Measurements from ENCODE around the gene PCSK6. TPM values are rescaled to one million over a fixed set of nuclear protein-coding genes. Genes with fewer than 3 reads are reported as not detected.

Gene PCSK6
- total RNA-seq = 6.6 TPM

DNA sequence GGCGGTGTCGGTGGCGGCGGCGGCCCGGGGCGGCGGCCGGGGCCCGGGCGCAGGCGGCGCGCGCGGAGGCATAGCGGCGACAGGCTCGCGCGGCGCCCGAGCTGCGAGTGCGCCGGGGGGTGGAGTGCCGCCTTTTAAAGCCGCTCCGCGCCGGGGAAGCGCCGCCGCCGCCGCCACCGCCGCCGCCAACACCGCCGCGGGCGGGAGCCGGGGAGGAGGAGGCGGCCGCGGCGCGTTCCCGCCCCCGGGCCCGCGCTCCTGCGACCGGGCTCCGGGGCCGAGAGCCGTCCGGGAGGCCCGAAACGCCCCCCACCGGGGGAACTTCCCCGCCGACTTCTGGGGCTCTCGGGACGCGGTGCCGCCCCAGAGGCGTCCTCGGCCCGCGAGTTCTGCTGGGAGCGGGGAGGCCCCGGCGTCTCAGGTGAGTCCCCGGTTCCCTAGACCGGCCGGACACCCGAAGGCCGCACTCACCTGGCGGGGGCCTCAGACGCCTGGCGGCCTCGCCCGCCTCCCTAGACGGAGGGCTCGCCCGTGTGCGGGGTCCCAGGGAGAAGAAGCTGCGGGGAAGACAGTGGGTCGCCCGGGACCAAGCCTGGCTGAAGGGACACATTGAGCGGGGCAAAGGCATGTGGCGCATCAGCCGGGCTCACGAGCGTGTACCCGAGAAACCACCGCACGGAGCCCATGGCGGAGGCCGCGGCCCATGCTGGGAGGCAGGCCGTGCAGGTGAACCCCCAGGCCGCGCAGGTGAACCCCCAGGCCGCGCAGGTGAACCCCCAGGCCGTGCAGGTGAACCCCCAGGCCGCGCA, at the start of gene PCSK6:
Gene PCSK6, minus strand, starts transcription at position 109 of the 809 bp plus-strand sequence. Its CDS starts 37 bp downstream, at position 72.
- Histone ChIP-seq H3K27me3 (ENCODE audit: insufficient read depth, low read length) (peaks cover 49% of the 10 kb centered on the region), H3K4me1 (ENCODE audit: insufficient read depth, low read length) (no peaks in the 10 kb centered on the region), H3K4me3 (ENCODE audit: low read length) (no peak within 1 kb of the TSS), H3K9me3 (ENCODE audit: low read depth, low read length) (no peaks in the 10 kb centered on the region)

DNA sequence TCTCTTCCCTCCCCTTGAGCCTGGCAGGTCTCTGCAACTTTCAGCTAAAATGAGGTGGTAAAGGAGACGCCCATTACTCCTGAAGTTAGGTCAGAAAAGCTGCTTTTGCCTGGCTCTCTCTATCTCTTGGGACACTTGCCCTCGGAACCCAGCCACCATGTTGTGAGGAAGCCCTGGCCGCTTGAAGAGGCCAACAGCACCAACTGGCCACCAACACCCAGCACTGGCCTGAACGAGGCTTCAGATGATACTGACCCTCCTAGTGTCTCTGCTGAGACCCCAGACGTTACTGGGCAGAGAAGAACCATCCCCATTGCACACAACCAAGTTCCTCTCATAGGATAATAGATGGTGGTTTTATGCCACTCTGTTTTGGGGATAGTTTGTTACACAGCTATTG, 49.5 kb upstream of the PCSK6 start:
- no peak overlapping the region for H3K4me3 ChIP-seq (ENCODE audit: low read length)
- no peaks in the 10 kb centered on the region for H3K9me3 ChIP-seq (ENCODE audit: low read depth, low read length)
- H3K27me3 ChIP-seq (ENCODE audit: insufficient read depth, low read length) = no peaks in the 10 kb centered on the region
- H3K4me1 ChIP-seq (ENCODE audit: insufficient read depth, low read length) = no peaks in the 10 kb centered on the region

- no peaks in the 10 kb centered on the region for H3K9me3 ChIP-seq (ENCODE audit: low read depth, low read length)
- H3K4me1 ChIP-seq (ENCODE audit: insufficient read depth, low read length) = no peaks in the 10 kb centered on the region
- H3K4me3 ChIP-seq (ENCODE audit: low read length) = no peak overlapping the region
- no peaks in the 10 kb centered on the region for H3K27me3 ChIP-seq (ENCODE audit: insufficient read depth, low read length)
Measured at GRCh38 chr15:101538177-101538576, 48.7 kb upstream of the PCSK6 start.

- no peaks in the 10 kb centered on the region for H3K9me3 ChIP-seq (ENCODE audit: low read depth, low read length)
- no peak overlapping the region for H3K4me3 ChIP-seq (ENCODE audit: low read length)
- H3K27me3 ChIP-seq (ENCODE audit: insufficient read depth, low read length) = no peaks in the 10 kb centered on the region
- H3K4me1 ChIP-seq (ENCODE audit: insufficient read depth, low read length) = no peaks in the 10 kb centered on the region
Measured at GRCh38 chr15:101537483-101538080, 48.1 kb upstream of the PCSK6 start.

- Histone ChIP-seq H3K27me3 (ENCODE audit: insufficient read depth, low read length) (no peaks in the 10 kb centered on the region), H3K4me1 (ENCODE audit: insufficient read depth, low read length) (no peaks in the 10 kb centered on the region), H3K9me3 (ENCODE audit: low read depth, low read length) (no peaks in the 10 kb centered on the region), H3K4me3 (ENCODE audit: low read length) (no peak overlapping the region)
Measured at GRCh38 chr15:101536875-101537405, 47.4 kb upstream of the PCSK6 start.

DNA sequence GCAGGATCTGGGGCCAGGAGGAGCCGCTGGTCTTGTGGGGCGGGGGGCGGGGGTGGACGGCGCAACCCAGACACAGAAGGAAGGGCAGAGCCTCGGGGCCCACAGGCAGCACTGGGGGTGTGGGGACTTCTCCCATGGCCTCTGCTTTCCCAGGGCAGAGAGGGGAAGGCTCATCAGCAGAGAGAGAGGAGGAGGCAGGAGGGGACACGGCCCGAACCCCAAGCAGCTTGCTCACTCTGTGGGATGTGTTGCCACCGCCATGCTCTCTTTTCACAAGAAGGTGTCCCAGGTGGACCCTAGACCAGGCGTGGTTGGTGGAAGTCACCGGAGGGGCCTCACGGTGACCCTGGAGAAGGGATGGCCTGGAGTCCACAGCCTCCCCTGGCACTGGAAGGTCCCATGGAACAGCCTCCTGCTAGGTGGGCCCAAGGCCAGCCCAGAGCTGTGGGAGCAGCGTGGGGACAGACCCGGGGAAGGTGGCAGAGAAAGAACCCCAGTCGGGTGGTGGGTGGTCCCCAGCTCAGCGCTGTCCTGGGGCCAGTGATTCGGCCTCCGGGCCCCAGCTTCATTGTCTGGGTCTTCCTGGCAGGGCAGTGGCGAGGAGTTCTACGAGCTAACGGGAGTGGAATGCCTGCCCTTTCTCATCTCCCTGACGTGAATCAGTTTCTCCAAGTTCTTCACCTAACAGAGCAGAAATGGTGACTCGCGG, 46.8 kb upstream of the PCSK6 start:
- H3K27me3 ChIP-seq (ENCODE audit: insufficient read depth, low read length) = no peaks in the 10 kb centered on the region
- no peaks in the 10 kb centered on the region for H3K9me3 ChIP-seq (ENCODE audit: low read depth, low read length)
- no peak overlapping the region for H3K4me3 ChIP-seq (ENCODE audit: low read length)
- H3K4me1 ChIP-seq (ENCODE audit: insufficient read depth, low read length) = no peaks in the 10 kb centered on the region

- Histone ChIP-seq H3K4me1 (ENCODE audit: insufficient read depth, low read length) (no peaks in the 10 kb centered on the region), H3K4me3 (ENCODE audit: low read length) (no peak overlapping the region), H3K9me3 (ENCODE audit: low read depth, low read length) (no peaks in the 10 kb centered on the region), H3K27me3 (ENCODE audit: insufficient read depth, low read length) (no peaks in the 10 kb centered on the region)
Measured at GRCh38 chr15:101535170-101535902, 45.8 kb upstream of the PCSK6 start.

- H3K4me3 ChIP-seq (ENCODE audit: low read length) = no peak overlapping the region
- no peaks in the 10 kb centered on the region for H3K4me1 ChIP-seq (ENCODE audit: insufficient read depth, low read length)
- H3K9me3 ChIP-seq (ENCODE audit: low read depth, low read length) = no peaks in the 10 kb centered on the region
- H3K27me3 ChIP-seq (ENCODE audit: insufficient read depth, low read length) = no peaks in the 10 kb centered on the region
Measured at GRCh38 chr15:101534376-101534970, 45.0 kb upstream of the PCSK6 start.

DNA sequence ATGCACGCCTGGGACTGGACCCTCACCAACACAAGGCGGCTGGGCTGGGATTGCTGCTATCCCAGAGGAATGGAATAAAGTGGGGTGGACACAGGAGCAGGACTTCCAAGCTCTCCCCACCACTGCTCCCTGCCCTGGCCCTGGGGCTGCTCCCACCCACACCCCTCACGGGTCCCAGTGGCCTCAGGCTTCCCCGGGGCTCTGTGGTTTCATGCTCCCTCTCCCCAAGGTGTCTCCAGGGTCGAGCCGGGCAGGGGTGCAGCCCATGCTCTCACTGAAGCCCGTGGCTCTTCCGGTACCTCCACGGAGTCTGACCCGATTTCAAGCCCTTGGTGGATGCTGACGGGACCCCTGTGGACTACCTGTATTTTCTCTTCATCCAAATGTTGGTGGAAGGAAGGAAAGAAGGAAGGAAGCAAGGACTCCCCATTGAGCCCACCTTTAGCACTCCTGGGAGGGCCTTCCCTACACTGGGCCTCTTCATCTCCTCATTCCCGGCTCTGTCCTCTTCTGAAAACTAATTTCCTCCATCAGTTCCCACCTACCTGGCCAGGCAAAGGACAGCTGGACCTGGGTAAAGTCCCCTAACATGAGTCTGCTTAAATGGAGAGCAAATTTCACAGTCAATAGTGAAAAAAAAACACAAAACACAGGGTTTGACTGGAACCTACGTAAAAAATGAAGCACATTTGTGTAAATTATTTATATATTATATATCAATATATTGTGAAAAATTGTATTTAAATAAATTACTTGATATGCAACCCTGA, 44.0 kb upstream of the PCSK6 start:
- no peaks in the 10 kb centered on the region for H3K9me3 ChIP-seq (ENCODE audit: low read depth, low read length)
- H3K4me1 ChIP-seq (ENCODE audit: insufficient read depth, low read length) = no peaks in the 10 kb centered on the region
- no peaks in the 10 kb centered on the region for H3K27me3 ChIP-seq (ENCODE audit: insufficient read depth, low read length)
- H3K4me3 ChIP-seq (ENCODE audit: low read length) = no peak overlapping the region

DNA sequence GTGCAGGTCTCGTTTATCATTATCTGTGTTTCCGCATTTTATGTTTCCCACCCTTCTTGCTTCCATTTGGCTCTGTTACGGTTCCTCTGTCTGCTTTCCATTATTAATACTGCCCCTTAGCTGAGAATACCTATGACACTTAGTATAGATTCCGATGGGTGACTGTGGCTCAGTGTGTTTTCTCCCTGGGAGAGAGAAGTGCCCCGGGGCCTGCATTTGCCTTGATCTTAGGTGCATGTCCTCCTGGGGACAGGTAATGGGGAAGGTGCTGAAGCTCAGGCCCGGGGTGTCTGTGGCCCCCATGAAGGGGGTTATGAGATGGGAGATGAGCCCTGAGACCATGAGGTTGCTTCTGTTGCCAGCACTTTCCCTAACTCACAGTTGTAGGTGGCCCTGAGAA, 43.4 kb upstream of the PCSK6 start:
- H3K4me3 ChIP-seq (ENCODE audit: low read length) = no peak overlapping the region
- no peaks in the 10 kb centered on the region for H3K27me3 ChIP-seq (ENCODE audit: insufficient read depth, low read length)
- H3K9me3 ChIP-seq (ENCODE audit: low read depth, low read length) = no peaks in the 10 kb centered on the region
- H3K4me1 ChIP-seq (ENCODE audit: insufficient read depth, low read length) = no peaks in the 10 kb centered on the region

- H3K9me3 ChIP-seq (ENCODE audit: low read depth, low read length) = no peaks in the 10 kb centered on the region
- H3K4me1 ChIP-seq (ENCODE audit: insufficient read depth, low read length) = no peaks in the 10 kb centered on the region
- H3K4me3 ChIP-seq (ENCODE audit: low read length) = no peak overlapping the region
- no peaks in the 10 kb centered on the region for H3K27me3 ChIP-seq (ENCODE audit: insufficient read depth, low read length)
Measured at GRCh38 chr15:101531170-101531569, 41.7 kb upstream of the PCSK6 start.

DNA sequence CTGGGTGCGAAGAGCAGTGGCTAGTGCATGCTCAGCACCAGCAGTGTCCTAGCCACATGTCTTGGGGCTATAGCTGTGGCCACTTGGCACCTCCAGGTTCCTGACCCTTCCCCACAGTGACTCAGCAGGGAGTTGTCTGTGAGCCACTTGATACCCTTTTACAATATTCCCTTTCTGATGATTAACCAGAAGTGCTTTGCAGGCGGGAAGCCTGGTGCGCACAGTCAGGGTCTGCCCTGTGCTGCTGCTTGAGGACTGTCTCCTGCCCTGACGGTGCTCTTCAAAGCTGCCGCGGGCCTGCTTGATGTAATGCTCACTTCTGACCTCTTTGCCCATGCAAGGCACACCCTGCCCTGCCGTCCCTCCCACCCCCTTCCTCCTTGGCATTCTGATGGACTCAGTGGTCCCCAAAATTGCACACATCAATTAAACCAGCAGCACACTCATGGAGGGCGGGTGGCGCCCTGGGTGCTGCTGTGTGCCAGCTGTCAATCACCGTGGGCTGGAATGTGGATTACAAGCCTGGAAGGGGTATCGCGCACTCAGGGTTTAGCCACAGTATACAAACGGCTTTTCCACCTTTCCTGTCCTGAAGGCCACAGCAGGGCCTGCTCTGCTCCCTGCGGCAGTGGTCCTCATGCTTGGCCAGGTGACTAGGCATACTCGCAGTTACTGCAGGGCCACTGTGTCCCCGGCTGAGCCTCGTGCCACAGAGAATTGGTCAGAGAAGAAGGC, 40.9 kb upstream of the PCSK6 start:
- H3K4me1 ChIP-seq (ENCODE audit: insufficient read depth, low read length) = no peaks in the 10 kb centered on the region
- no peaks in the 10 kb centered on the region for H3K27me3 ChIP-seq (ENCODE audit: insufficient read depth, low read length)
- H3K9me3 ChIP-seq (ENCODE audit: low read depth, low read length) = no peaks in the 10 kb centered on the region
- H3K4me3 ChIP-seq (ENCODE audit: low read length) = no peak overlapping the region

DNA sequence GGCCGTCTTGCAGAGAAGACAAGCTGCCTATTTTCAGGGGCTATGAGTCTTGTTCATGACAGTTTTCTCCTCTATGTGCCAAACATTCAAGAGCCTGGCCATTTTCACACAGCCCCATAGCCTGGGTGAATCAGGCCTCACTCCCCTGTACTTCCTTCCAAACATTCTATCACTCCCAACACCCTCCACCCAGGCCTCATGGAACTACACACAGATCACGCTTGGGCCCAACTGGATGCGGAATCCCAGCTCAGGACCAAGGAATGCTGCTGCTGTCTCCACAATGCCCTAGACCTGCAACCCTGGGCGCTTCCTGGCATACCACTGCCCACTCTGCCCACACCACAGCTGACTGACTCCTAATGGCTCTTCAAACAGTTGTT, 39.4 kb upstream of the PCSK6 start:
- no peaks in the 10 kb centered on the region for H3K27me3 ChIP-seq (ENCODE audit: insufficient read depth, low read length)
- no peaks in the 10 kb centered on the region for H3K9me3 ChIP-seq (ENCODE audit: low read depth, low read length)
- no peaks in the 10 kb centered on the region for H3K4me1 ChIP-seq (ENCODE audit: insufficient read depth, low read length)
- H3K4me3 ChIP-seq (ENCODE audit: low read length) = no peak overlapping the region

Data from mononuclear cell (primary cell).